ENCODE results near the gene HS3ST3A1.
"Not testable (repeated sequence)": the region's sequence is repeated elsewhere in the genome, so short reads cannot be mapped to it uniquely, and the experiment has no call there.

Gene HS3ST3A1

DNA sequence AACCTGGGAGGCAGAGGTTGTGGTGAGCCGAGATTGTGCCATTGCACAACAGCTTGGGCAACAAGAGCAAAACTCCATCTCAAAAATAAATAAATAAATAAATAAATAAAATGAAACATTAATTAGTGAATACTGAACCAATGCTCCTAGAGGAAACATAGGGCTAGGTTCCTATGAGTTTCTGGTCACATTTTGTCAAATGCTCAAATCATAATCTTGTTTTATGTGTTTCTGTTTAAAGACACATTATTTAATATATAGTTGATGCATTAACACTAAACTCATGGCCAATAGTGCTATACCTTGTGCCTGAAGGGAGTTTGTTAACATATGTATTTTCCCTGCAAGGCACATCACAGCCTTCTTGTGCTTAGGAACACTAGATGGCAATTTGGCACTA, 66.8 kb downstream of the HS3ST3A1 start:
- no peak for DNase-seq

DNA sequence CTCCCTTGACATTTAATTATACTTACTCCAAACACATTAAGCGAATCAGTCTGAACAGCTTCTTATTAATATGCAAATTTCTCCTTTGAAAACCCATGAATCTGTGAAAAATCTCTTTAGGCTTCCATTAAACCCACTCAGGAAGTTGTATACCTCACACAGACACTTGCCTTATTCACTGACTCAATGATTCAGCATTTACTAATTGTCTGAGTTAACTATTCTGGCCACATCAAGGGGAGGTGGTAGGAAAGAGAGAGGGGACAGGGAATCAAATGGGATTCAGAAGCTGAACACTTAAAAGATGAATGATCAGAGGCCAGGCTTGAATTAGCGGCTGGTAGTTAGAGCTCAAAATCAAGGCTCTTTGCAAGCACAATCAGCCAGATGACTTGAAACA, 70.0 kb downstream of the HS3ST3A1 start:
- no peak for DNase-seq

DNA sequence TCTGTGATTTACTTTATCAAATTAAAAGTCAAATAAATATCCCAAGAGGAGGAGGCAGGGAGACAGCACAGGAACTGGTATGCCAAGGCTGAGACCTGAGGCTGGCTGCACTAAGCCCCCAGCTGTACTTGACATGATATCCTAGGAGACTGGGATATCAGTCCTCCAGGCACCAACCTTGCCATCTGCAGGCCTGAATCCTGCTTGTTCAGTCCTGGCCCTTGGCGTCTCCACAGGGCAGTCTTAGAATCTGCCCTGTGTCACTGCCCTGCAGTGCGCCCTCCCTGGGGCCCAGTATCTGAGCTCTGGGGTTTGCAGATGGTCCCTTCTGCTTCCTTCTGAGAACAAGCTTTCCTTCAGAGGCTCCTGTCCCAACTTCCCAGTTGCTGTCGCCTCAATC, 75.9 kb downstream of the HS3ST3A1 start:
- DNase-seq: no peak

- no peak for DNase-seq
Measured at GRCh38 chr17:13523164-13523563, 78.6 kb downstream of the HS3ST3A1 start.

DNA sequence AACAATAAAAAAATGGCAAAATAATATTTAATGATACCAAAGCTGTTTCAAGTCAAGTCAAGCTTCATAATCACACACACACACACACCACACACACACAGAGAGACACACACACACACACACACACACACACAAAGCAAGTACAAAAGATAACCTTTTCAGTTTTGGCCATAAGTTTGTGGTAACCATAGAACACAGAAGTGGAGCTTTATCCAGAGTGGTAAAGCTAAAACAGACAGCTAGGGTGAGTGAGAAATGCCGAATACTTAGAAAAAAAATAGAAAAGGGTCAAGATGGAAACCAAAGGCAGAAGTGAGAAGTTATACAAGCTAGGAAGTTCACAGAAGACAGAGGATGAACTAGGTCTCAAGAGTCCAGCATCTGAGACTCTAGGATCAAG, 79.0 kb downstream of the HS3ST3A1 start:
- no peak for DNase-seq

- DNase-seq: no peak
Measured at GRCh38 chr17:13521784-13522183, 79.9 kb downstream of the HS3ST3A1 start.

- DNase-seq: no peak
Measured at GRCh38 chr17:13520899-13521572, 80.7 kb downstream of the HS3ST3A1 start.

DNA sequence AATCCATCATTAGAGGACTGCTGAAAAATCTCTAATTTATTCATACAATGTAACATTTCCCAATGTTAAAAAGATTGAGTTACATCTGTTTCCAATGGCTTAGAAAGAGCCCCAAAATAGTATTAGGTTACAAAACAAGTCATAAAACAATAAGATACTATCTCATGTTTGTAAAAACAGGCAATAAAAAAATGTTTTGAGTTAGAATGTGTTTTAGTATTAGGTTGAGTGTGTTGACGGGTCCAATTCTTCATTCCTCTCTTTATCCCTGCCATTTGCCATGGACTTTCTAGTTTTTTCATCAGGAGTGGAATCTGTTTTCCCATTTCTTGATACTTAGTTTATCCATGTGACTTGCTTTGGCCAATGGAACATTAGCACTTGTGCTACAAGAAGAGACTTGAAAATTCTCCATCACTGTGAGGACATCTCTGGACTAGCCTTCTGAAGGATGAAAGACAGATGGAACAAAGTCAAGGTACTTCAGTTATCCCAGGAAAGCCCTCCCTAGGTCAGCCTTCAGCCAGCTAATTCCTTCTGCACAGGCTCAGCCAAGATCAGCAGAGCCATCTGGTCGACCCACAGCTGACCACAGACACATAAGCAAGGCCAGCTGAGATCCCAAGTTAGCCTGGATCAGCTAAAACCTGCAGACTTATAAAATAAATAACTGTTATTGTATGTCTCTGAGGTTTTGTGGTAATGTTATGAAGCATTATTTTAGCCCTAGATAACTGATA, 83.3 kb downstream of the HS3ST3A1 start:
- DNase-seq: no peak

DNA sequence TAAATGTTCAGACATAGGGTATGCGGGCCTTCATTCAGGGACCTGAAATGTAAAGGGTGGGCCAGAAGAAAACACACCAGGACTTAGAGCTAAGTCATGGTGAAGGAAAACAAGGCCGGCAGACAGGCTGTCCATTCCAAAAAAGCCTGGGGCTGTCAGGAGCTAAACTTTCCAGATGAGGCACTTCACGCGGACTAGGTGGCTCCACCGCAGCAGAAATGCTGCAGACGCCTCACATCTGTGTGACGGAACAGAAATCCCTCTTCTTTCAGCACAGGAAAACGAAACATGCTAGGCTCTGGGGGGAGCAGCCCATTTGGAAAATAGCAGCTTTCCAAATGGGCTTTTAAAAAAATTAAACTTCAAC, 88.7 kb downstream of the HS3ST3A1 start:
- no peak for DNase-seq

DNA sequence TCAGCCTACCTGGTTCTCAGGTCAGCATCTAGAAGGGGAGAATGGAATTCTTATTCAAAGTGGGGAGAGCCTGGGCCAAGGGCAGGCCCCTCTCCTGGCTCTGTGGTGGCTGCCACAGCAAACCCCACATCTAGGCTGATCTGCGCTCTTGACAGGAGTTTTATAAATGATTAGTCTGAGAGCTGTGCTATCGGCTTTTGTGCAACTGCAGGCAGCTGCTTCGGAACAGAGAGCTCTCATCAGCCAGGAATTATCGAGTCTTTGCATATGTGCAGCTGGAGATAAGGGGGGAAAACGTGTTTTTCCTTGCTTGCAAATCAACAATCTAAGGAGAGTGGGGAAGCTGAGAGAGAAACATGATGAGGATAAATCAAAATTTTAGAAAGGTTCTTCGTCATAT, 91.7 kb downstream of the HS3ST3A1 start:
- no peak for DNase-seq

DNA sequence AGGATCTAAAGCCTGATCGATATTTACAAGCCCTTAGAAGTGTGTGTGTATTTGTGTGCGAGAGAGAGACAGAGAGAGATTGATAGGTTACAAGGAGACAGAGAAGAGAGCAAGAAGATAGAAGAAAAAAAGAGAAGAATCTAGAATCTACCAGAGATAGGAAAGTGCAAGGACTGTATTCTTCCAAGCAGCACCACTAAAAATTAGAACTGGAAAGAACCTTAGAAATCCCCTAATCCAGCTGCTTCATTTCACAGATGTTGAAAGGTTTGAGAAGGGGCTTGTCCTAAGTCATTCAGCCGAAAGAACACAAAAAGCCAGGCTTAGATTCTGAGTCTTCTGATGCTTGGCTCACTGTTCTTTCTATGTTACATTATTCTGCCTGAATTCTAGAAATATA, 92.2 kb downstream of the HS3ST3A1 start:
- no peak for DNase-seq

DNA sequence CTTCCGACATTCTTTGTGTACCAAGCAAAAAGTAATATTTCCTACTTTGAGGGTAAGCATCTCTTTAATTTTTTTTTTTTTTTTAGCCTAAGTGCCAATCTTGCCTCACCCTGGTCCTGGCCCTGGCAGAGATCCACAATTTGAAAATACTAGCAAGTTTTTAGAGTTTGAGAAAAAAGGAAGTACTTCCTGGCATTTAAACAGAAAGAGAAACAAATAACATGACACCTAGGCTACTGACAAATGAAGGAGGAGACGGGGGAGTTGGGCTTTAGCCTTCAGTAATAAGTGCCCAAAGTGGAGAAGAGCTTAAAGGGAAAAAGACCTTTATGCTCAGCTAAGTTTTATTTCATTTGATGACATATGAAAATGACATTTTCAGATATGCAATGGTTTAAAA, 92.8 kb downstream of the HS3ST3A1 start:
- DNase-seq: no peak

GRCh38 chr17:13503526-13503925, 98.2 kb downstream of the HS3ST3A1 start:
- DNase-seq: no peak

GRCh38 chr17:13502263-13502662, 99.5 kb downstream of the HS3ST3A1 start:
- DNase-seq: no peak

DNA sequence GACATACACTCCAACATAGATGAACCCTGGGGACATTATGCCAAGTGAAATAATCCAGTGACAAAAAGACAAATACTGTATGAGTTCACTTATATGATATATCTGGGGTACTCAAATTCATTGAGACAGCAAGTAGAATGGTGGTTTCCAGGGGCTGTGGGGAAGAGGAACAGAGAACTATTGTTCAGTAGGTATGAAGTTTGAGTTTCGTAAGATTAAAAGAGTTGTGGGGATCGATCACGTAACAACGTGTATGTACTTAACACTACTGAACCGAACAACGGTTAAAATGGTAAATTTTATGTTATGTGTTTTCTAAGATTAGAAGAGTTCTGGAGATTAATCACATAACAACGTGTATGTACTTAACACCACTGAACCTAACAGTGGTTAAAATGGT, 100.8 kb downstream of the HS3ST3A1 start:
- no peak for DNase-seq

GRCh38 chr17:13498184-13498583, 103.5 kb downstream of the HS3ST3A1 start:
- no peak for DNase-seq

GRCh38 chr17:13496553-13497056, 105.1 kb downstream of the HS3ST3A1 start:
- not testable (repeated sequence) for DNase-seq

- DNase-seq: no peak
Measured at GRCh38 chr17:13495423-13495822, 106.3 kb downstream of the HS3ST3A1 start.

- no peak for DNase-seq
Measured at GRCh38 chr17:13492737-13493122, 109.0 kb downstream of the HS3ST3A1 start.

- no peak for DNase-seq
Measured at GRCh38 chr17:13491916-13492736, 109.6 kb downstream of the HS3ST3A1 start.

- no peak for DNase-seq
Measured at GRCh38 chr17:13491491-13491890, 110.2 kb downstream of the HS3ST3A1 start.

DNA sequence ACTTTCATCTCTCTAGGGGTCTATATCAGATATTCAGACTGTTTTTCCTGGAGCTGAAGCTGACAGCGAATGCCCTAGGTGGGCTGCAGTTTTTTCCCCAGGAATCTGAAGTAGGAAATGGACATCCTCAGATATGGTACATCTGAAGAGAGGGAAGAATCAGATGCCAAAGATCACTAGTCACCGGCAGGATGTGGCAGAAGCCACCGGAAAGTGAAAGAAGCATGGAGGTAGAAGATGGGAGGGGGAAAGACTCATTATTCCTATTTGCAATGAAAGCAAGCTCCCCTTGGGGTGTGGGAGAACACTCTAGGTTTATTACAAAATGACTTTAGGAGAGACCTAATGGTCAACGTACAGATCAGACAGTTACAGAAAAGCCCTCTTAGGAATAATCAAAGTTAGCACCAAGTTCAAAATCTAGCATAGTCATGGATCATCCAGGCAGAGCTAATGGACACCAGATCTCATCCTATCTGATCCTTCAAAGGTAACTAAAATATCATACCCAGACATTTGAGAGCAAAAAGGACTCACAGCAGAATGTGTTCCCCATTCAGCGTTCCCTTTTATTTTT, 110.7 kb downstream of the HS3ST3A1 start:
- no peak for DNase-seq

- DNase-seq: no peak
Measured at GRCh38 chr17:13490427-13490826, 111.3 kb downstream of the HS3ST3A1 start.
